HG03439 (cell line): ENCODE data around the gene MYO15A.

Experiments
- ATAC-seq: cut with Tn5 transposase; IDR thresholded peaks from one replicate; pipeline ENCODE4 v1.9.1; 2021; ENCODE audit warnings: mild to moderate bottlenecking, moderate library complexity; ENCODE audit not compliant: unreplicated experiment

The MYO15A gene

GRCh38 chr17:18105027-18105426, 3.5 kb upstream of the MYO15A start:
- ATAC-seq = no peak

- ATAC-seq = no peak
These were observed 3.0 kb upstream of the MYO15A start for GRCh38 chr17:18105595-18105994.

GRCh38 chr17:18106211-18106610, 2.3 kb upstream of the MYO15A start:
- no peak for ATAC-seq

- ATAC-seq = no peak
These were observed 1.3 kb upstream of the MYO15A start for GRCh38 chr17:18107061-18107790.

GRCh38 chr17:18107971-18108370, 585 bp upstream of the MYO15A start:
- ATAC-seq = no peak

- no peak for ATAC-seq
These were observed 1.5 kb downstream of the MYO15A start for GRCh38 chr17:18109935-18110485.

GRCh38 chr17:18110636-18111145, 2.1 kb downstream of the MYO15A start:
- no peak for ATAC-seq

- no peak for ATAC-seq
These were observed 2.9 kb downstream of the MYO15A start for GRCh38 chr17:18111330-18111971.

- no peak for ATAC-seq
These were observed 7.0 kb downstream of the MYO15A start for GRCh38 chr17:18115517-18115916.

GRCh38 chr17:18116078-18116477, 7.5 kb downstream of the MYO15A start:
- ATAC-seq = no peak

- no peak for ATAC-seq
These were observed 9.0 kb downstream of the MYO15A start for GRCh38 chr17:18117533-18117932.

- no peak for ATAC-seq
These were observed 9.7 kb downstream of the MYO15A start for GRCh38 chr17:18117982-18118975.

- ATAC-seq = no peak
These were observed 10.7 kb downstream of the MYO15A start for GRCh38 chr17:18119166-18119745.

- no peak for ATAC-seq
These were observed 11.4 kb downstream of the MYO15A start for GRCh38 chr17:18119938-18120337.

GRCh38 chr17:18120461-18121017, 12.0 kb downstream of the MYO15A start:
- no peak for ATAC-seq

GRCh38 chr17:18121144-18121910, 12.8 kb downstream of the MYO15A start:
- ATAC-seq = no peak

GRCh38 chr17:18122990-18123753, 14.6 kb downstream of the MYO15A start:
- no peak for ATAC-seq

- ATAC-seq = no peak
These were observed 16.0 kb downstream of the MYO15A start for GRCh38 chr17:18124345-18125126.
